GM18505 (cell line): Measurements from ENCODE around the gene NIT2.

Experiments used
- ATAC-seq: cut with Tn5 transposase; IDR thresholded peaks from one replicate; pipeline ENCODE4 v1.9.1; 2021; ENCODE audit not compliant: unreplicated experiment
- POLR2A ChIP-seq: IDR thresholded peaks from 4 replicates; pipeline ENCODE4 v1.6.1; 2011; ENCODE audit warnings: borderline replicate concordance; ENCODE audit not compliant: insufficient read depth, insufficient read length; ENCODE audit errors: extremely low read depth

Gene NIT2

GRCh38 chr3:100407164-100407563 lies 72.6 kb downstream of the NIT2 start:
- no peak for ATAC-seq
- TF ChIP-seq POLR2A: no peak

- no peak for ATAC-seq
- TF ChIP-seq POLR2A: no peak
Observed at GRCh38 chr3:100407977-100408532, 73.5 kb downstream of the NIT2 start.
